Endometrium (tissue), 2 donors: ENCODE measurements around the gene SUMO3.

Experiments used
- FAIRE-seq: peaks from 2 replicates; lab custom pipeline; 2012; peaks lifted over from hg19 to GRCh38; lab: Jason Lieb, UNC
- donor health status: control.
- donor health status: control.

The SUMO3 gene

DNA sequence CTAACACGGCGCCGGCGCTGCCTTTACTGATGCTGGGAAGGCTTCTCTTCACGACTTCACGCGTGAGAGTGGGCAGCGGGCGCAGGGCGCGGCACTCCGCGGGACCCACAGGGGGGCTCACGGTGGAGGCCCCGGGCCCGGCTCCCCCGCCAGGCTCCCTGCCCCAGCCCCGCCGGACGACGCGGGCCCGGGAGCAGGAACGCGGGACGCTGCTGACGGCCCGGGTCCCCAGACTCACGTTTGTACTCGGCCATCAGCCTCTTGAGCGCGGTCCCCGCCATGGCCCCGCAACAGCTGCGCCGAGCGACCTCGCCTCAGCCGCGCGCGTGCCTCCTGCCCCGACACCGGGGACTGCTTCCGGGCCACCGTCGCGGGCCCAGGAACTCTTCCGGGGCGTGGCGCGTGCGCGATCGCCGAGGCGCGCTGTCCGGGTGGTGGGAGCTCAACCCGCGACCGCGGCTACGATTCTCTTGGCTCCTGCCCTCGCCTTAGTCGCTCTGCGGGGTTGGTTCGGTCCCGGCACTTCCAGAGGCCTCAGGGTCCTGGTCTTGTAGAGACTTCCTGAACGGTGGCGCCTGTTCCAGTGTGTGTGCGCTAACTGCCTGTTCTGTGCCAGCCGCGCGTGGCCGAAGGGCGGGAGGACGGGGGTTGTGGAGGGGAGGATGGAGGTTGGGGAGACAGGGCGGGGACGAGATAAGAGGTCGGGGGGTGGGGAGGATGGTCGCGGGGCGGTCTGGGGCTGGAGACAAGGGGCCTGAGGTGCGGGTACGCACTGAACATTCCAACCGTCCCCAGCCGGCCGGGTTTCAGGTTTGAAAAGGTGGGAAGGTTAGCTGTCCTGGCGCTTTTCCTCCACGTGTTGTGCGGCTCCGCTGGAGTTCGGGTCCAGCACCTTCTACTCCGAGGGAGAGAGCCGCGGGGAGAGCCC lies 16.1 kb downstream of the SUMO3 start, which contains the start of gene UBE2G2:
Gene UBE2G2, minus strand, starts transcription at position 353 of the 928 bp plus-strand sequence. Its CDS starts 72 bp downstream, at position 281.
- no peak for FAIRE-seq

DNA sequence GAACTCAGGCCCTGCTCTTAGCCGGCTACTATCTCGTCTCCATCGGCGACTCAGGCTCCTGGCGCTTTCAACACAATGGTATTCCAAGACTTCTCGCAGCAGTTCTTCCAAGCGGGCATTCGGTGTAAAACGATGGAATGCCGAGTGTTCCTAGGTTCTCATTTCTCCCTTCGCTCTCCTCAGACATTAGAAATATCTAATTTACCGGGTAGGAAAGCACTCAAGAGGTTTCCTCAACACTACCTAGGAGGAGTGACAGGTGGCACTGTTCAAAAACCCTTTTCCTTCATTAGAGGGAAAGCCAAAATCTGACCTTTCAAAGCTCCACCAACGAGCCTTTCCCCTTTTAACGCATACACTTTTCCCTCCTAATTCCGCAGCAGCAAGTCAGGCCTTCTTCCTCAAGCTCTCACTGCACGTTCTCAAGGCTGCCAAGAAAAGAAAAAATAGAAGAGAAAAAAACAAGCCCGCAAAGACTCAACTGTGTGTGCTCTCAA lies 16.8 kb downstream of the SUMO3 start:
- no peak for FAIRE-seq

DNA sequence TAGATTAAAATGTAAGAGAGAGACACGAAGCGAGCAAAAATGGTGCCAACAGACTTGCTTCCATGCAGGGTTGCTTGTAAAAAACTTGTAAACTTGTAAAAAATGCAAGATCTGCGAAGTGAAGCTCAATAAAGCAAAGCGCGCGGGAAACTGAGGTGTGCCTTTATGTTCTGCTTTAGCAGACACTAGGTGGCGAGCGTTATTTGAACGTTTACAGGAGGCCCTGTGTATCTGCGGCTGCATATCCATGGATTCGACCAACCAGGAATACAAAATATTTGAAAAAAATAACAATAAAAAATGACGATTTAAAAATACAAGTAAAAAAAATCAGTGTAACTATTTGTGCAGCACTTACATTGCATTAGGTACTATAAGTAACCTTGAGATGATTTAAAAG lies 17.8 kb downstream of the SUMO3 start:
- no peak for FAIRE-seq

- no peak for FAIRE-seq
These were observed 18.2 kb downstream of the SUMO3 start for GRCh38 chr21:44799646-44800045.

DNA sequence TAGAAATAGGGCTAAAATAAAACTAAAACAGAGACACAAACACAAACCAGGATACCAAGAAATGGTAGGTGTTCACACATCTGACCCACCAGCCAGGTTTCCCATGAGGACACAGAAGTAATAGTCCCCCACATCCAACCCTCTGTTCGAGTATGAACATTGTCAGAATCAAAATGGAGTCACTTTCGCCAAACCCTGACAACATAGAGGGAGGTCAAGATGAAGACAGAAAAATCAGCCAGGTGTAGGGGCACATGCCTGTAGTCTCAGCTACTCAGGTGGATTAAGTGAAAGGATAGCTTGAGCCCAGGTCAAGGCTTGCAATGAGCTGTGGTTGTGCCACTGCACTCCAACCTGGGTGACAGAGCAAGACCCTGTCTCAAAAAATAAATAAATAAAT lies 20.1 kb downstream of the SUMO3 start:
- FAIRE-seq: no peak

DNA sequence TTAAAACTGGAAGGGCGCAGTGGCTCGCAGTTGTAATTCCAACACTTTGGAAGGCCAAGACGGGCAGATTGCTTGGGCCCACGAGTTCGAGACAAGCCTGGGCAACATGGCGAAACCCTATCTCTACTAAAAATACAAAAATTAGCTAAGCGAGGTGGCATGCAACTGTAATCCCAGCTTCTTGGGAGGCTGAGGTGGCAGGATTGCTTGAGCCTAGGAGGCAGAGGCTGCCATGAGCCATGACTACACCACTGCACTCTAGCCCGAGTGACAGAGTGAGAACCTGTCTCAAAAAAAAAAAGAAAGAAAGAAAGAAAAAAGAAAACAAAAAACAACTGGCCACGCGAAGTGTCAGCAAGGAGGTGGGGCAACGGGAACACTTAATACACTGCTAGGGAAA lies 22.5 kb downstream of the SUMO3 start:
- no peak for FAIRE-seq

DNA sequence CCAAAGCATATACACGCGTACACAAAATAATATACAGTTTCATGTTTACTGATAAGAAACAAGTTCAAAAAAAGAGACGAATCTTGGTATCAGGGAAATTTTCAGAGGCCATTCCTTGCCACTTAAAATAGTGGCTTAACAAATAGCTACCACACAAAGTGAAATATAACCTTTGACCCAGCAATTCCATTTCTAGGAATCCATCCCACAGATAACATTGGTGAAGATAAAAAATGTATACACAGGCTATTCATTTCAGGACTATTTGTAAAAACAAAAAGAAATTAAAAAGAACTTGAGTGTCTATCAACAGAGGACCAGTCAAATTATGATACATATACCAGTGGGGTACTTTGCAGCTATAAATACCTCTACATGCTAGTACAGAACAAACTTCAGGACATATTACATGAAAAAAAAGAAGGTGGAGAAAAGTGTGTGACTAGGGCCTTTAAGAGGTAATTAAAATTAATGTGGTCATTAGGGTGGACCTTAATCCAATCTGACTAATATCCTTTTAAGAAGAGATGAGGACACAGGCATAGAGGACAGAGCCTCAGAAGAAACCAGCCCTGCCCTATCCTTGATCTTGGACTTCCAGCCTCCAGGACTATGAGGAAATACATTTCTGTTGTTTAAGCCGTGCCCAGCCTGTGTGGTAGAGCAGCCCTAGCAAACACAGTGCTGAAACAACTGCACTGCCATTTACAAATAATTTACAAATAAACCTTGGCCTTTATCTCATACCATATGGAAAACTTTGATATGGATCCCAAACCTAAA lies 24.1 kb downstream of the SUMO3 start:
- FAIRE-seq: no peak

DNA sequence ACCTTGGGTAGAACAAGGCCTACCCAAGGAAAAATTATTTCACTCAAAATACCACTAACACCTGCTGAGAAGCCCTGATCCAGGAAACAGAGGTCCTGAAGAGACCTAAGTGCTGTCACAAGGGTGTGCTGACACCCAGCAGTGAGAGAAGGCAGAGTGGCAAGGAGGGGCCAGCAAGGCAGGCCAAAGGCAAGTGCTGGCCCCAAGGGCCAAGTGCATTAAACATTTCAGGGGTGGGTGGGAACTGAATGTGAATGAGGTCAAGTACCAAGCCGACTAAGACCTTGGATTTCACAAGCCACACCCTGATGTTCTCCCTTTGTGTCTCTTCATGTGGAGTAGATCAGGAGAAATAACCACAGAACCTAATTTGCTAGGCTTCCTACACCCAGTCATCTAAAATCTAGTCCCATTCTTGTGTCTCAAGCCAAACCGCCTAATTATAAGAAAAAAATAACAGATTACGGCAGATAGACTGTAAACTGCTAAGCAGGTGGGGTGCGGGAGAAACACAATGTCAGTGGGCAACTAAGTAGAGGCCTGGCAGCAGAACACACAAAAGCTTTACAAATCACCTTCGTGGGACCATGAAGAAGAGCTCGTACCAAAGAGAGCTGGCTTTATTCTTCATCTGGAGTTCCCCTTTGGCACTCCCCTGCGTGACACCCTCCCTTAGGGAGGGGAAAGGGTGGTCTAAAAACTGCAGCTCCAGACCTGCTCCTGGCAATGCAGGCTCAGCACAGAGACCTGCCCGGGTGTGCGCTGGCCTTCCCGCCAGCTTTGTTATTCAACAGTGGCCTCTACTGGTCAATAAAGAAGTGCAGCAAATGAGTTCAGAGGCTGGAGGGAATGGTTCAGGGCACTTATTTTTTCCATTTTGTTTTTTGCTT lies 24.9 kb downstream of the SUMO3 start:
- no peak for FAIRE-seq

- FAIRE-seq: no peak
These were observed 25.9 kb downstream of the SUMO3 start for GRCh38 chr21:44791993-44792392.

DNA sequence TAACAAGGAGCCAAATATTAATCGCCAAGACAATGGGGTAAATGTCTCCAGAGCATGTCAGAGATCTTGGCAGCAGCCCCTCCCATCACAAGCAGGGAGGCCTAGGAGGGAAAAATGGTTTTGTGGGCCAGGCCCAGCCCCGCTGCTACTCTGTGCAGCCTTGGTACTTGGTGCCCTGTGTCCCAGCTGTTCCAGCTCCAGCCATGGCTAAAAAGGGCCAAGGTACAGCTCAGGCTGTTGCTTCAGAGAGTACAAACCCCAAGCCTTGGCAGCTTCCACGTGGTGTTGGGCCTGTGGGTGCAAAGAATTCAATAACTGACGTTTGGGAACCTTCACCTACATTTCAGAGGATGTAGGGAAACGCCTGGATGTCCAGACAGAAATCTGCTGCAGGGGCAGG lies 26.6 kb downstream of the SUMO3 start:
- no peak for FAIRE-seq

- FAIRE-seq: no peak
These were observed 27.5 kb downstream of the SUMO3 start for GRCh38 chr21:44790368-44790767.

DNA sequence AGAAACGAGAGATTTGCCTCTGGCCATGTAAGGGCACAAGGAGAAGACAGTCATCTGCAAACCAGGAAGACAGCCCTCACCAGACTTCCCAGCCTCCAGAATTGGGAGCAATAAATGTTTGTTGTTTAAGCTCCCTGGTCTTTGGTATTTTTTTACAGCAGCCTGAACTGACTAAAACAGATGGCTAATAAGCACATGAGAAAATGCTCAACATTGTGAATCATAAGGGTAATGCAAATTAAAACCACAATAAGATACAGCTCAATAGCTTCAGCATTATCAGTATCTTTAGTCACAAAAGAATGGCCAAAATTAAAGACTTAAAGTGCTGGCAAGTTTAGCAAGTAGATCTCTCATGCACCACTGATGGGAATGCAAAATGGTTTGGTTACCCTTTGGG lies 28.0 kb downstream of the SUMO3 start:
- FAIRE-seq: no peak

GRCh38 chr21:44785620-44786335 lies 32.1 kb downstream of the SUMO3 start:
- FAIRE-seq: no peak

DNA sequence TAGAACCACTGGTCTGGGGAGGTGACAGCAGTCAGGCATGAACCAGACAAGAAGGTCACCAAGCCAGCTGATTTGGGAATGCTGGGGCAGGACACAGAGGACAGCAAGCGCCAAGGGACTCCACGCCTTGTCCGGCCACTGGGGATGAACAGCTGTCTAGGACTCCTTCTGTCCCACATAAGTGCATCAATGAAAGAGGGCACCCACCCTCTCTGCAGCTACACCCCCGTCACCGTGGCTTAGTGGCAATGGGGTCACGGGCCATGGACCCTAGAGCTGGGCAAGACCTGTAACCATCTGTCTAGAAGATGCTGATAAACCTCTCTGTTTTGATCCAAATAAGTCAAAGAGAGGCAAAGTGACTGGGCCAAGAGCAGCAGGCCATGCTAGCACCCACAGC lies 33.1 kb downstream of the SUMO3 start:
- FAIRE-seq: no peak

- FAIRE-seq: no peak
These were observed 34.7 kb downstream of the SUMO3 start for GRCh38 chr21:44783020-44783696.

DNA sequence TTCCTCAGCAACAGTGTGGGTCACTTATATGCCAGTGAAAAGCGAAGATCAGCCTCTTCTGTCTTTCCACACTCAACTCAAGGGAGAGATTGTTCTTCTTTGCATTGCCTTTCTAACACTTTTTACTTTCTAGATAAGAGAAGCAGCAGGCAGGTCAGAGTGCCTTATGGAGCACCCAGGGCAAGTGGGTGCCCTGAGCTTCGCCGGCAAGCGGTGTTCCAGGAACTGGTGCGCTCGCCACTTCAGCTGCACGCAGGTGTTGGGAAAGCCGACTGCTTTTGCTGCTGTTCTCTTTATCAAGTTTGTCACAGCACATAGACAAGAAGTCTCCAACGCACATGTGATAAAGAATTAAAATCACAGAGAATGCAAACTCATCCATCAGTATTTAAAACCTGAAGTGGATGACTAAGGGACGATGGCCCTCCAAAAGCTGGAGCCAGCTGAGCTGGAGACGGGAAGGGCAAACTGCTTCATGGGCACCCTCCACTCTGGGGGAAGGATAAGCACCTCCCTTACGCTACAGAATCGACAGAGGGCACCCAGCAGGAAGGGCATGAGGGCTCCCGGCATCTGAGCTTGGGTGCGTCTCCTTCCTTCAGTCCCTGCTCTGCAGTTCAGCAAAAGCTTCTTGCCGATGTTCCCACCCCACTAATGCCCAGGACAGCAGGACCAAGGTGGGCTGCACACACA lies 36.9 kb downstream of the SUMO3 start:
- FAIRE-seq: no peak

GRCh38 chr21:44780137-44780502 lies 37.7 kb downstream of the SUMO3 start:
- FAIRE-seq: no peak

GRCh38 chr21:44779417-44780136 lies 38.3 kb downstream of the SUMO3 start:
- FAIRE-seq: no peak

GRCh38 chr21:44778983-44779382 lies 38.9 kb downstream of the SUMO3 start:
- no peak for FAIRE-seq
